Bladder microvascular endothelial cell (primary cell): ENCODE data around the gene ZNF595. TPM values are rescaled to one million over a fixed set of nuclear protein-coding genes. Genes with fewer than 3 reads are reported as not detected.

Experiments
- total RNA-seq: library from RNA; depleted of rRNA; stranded (reverse); fragments of >200 nt; gene quantifications from 2 replicates; pipeline ENCODE4 v1.2.3, GENCODE V29; 2014

The ZNF595 gene
- 5.2 and 21.3 TPM in 2 replicates for total RNA-seq

GRCh38 chr4:52804-53479 is at the start of gene ZNF595:
ZNF595 (plus strand) TSS chr4:53321; CDS start chr4:53489, 168 bp downstream.

GRCh38 chr4:124275-125081 is 71.4 kb downstream of the ZNF595 start, which contains the start of gene ZNF718:
ZNF718 (plus strand) TSS chr4:124501; CDS start chr4:124671, 170 bp downstream.

Other genes with a start within 250 kb of the ZNF595 start
- gene ZNF718, start 71.2 kb downstream of the ZNF595 start, total RNA-seq: 4.9 and 9.6 TPM in 2 replicates